Activated CD8-positive, alpha-beta memory T cell treated with anti-CD3 and anti-CD28 coated beads for 48 hours (primary cell): Measurements from ENCODE around the gene FBXO4.

Source experiments
- DNase-seq, 3 experiments: peaks; one replicate each; pipeline ENCODE4 v3.0.0-alpha.2; 2020; ENCODE audit warnings: low read depth in 2 of 3, low spot score in 2 of 3

The FBXO4 gene, protein sequence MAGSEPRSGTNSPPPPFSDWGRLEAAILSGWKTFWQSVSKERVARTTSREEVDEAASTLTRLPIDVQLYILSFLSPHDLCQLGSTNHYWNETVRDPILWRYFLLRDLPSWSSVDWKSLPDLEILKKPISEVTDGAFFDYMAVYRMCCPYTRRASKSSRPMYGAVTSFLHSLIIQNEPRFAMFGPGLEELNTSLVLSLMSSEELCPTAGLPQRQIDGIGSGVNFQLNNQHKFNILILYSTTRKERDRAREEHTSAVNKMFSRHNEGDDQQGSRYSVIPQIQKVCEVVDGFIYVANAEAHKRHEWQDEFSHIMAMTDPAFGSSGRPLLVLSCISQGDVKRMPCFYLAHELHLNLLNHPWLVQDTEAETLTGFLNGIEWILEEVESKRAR

DNA sequence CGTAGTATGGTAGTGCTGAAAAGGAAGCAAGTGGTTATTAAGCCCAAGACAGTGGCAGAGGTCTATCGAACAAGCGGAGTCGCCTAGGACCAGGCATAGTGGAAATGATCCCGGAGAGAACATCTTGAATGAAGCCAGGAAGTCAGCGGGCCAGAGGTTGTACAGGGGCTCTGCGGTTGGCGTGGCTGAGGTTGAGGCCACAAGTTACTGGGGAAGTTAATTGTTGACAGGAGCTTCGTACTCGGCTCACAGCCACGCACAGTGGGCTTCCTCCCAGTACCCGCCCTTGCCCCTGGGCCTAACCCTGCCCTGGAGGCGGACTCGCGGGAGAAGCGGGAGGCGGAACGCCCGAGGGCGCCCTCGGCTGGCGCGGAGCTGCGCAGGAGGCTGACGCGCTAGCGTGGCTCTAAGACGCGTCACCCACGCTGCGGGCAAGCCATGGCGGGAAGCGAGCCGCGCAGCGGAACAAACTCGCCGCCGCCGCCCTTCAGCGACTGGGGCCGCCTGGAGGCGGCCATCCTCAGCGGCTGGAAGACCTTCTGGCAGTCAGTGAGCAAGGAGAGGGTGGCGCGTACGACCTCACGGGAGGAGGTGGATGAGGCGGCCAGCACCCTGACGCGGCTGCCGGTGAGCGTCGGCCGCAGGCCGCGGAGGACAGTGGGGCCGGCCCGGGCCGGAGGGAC is at the start of gene FBXO4:
FBXO4 (plus strand) TSS at position 410 of the 683 bp plus-strand sequence; CDS start at position 439, 29 bp downstream.
- DNase-seq, result peak; percentile 63 to 79 (median 74)

DNA sequence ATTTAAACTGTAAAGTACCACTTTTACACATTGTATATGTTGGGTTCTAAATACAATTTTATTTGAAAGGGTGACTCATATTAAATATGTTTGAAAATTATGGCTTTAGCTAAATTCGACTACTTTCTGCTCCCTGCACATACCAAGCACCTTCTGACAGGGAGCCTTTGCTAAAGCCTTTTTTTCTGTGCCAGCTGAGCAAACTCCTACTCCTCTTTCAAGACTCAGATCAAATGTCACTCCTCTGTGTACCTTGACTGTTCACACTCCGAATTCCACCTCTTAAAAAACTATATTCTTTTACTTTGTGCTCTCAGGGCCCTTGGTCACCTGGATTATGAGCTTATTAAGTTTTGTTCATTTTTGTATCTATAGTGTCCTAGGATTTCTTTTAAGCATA is 48.4 kb upstream of the FBXO4 start:
- no peak for DNase-seq

DNA sequence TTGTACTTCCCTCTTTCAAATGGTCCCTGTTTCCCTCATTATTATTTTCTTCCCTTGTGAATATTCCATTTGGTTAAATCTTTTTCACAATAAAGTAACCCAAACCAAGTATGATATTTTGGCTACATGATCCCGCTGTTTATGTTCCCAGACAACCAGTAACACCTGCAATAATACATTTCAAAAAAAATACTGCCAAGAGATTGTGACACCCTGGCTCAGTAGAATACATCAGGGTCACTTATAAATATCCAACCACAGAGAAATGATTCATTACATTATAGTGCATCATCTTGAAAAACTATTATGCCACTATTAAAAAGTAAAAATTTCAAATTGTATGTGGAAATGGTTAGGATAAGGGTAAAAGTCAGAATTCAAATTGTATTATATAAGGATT is 47.7 kb upstream of the FBXO4 start:
- no peak for DNase-seq

DNA sequence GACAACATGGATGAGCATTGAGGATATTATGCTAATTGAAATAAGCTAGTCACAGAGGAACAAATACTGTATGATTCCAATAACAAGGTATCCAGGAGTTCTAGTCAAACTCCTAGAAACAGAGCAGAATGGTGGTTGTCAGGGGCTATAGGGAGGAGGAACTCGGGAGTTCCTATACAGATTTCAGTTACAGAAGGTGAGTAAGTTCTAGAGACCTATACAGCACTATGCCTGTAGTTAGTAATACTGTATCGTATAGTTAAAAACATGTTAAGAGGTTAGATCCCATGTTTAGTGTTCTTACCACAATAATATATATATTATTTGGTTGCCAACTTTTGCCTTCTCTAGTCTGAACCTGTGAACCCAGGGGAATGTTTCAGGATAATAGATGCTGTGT is 46.9 kb upstream of the FBXO4 start:
- DNase-seq, result no peak

DNA sequence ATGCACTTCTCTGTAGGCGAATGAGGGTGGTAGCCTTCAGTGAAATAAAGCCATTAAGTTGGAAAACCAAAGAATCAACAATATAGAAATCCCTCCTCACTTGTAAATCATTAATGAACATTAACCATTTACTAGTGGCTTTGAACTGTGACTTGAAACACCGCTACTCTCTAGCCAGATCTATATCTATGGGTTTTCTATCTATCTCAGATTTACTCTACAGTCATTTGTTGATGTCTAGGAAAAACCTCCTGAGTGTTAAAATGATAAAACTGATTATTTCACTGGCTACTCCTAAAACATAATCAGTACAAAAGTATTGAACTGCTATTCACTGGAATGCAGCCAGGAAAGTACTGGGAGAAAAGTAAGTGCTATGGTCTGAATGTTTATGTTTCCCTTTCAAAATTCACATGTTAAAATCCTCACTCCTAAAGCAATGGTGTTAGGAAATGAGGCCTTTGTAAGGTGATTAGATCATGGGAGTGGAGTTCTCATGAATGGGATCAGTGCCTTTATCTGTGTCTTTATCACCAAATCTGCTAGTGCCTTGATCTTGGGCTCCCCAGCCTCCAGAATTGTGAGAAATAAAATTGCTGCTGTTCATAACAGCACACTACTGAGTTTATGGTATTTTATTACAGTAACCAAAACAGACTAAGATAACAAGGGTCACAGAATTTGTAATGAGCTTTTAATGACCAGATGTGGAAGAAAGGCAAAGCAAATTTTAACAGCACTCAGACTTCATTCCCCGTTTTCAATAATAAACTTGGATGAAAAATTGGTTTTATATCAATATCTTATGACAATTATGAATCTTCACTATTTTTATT is 46.2 kb upstream of the FBXO4 start:
- no peak for DNase-seq

DNA sequence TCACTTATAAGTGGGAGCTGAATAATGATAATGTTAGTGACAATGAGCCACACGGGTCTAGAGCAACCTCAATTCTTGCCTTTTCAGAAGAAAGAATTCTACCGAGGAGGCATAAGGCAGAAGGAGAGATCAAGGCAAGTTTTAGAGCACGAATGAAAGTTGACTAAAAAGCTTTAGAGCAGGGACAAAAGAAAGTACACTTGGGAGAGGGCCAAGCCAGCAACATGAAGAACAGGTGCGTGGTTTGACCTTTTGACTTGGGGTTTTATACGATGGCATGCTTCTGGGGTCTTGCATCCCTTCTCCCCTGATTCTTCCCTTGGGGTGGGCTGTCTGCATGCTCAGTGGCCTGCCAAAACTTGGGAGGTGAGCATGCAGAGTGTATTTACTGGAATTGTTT is 42.3 kb upstream of the FBXO4 start:
- DNase-seq, result no peak

DNA sequence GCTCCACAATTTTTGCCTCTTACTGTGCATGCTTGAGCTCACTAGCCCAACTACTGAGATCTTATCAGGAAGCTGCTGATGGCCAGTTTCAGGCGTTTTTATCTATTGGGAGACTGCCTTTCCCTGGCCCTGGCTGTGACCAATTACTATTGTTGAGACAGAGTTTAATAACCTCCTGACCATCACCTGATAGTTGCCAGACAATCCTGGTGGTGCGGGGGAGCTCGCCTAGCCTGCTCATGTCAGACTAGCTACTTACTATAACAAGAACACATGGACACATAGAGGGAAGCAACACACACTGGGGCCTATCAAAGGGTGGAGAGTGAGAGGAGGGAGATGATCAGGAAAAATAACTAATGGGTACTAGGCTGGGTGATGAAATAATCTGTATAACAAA is 41.8 kb upstream of the FBXO4 start:
- DNase-seq, result no peak

DNA sequence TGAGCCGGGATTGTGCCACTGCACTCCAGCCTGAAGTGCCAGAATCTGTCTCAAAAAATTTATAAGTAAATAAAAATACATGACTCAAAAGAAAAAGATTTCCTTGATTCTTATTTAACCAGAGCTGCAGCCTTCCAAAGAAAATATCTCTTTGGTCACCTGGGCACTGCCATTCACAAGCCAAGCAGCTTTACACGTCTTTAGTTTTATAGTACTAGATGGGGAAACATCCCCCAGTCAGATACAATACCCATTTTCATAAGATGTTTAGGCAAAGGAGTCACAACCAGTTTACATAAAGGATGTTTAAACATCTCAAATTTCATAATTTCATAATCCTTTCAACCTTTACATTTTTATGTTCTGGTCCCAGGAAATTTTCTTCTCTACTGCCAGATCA is 41.1 kb upstream of the FBXO4 start:
- no peak for DNase-seq

DNA sequence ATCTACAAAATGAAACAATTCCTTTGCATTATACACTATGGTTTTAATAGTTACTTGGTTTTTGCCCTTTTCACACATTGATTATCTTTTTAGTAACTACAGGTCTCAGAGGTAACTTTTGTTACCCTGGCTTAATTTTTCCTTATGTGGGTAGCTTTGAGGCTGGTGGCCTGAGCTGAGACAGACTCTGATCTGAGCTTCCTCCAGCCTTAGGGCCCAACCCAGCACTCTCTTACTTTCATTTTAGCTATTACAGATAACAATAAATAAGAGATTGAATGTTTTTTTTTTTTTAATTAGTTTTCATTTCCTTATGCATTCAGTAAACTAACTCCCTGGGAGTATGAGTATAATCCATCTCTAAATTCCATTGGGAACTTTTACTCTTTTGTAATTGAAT is 39.8 kb upstream of the FBXO4 start:
- no peak for DNase-seq

DNA sequence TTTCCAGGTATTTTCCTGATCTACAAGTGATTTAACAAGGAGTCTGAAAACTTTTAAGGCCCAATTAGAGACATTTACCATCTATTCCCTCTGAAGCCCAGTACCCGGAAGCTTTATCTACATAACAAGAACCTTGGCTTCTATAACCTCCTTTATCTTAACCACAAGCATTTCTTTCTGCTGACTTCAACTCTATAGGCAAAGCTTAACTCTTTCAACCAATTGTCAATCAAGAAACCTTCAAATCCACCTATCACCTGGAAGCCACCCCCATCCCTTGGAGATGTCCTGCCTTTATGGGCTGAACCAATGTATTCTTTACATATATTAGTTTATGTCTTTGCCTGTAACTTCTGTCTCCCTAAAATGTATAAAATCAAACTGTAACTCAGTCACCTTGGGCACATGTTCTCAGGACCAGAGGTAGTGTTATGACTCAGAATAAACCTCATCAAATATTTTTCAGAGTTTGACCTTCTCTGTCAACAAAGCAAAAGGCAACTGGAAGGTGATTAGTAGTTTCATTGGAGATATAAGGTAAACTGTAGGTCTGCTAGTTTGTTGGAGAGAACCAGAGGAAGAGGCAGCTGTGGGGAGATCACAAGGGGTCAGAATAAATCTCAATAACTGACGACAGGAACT is 33.9 kb upstream of the FBXO4 start:
- DNase-seq, result no peak

DNA sequence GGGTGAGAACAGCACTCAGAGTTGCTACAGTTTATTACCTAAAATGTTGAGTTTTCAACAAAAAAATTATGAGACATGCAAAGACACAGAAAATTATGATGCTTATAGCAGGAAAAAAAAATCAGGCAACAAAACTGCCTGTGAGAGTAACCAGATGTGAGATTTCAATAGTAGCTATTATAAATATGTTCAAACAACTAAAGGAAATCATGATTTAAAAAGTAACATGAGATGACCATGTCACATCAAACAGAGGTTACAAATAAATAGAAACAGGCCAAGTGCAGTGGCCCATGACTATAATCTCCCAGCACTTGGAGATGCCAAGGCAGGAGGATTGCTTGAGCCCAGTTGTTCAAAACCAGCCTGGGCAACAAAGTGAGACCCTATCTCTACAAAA is 33.0 kb upstream of the FBXO4 start:
- no peak for DNase-seq

DNA sequence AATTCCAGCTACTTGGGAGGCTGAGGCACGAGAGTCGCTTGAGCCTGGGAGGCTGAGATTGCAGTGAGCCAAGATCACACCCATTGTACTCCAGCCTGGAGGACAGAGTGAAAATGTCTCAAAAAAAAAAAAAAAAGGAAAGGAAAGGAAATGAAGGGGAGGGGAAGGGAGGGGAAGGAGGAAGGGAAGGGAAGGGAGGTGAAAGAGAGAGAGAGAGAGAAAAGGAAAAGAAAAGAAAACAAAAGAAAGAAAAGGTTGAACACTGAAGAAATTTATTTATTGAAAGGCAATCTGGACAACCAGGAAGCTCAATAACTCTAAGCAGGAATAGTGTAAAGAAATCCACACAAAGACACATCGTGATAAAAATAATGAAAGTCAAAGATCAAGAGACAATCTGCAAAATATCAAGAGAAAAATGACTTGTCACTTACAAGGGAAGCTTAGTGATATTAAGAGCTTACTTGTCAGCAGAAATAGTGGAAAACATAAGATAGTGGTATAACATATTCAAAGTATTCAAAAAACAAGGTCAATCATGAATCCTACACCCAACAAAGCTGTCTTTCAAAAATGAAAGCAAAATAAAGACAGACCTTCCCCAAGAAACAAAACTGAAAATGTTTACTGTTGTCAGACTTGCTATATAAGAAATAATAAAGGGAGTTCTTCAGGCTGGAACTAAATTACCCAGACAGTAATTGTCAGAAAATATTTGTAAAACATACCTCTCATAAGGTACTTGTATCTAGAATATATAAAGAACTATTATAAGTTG is 31.8 kb upstream of the FBXO4 start:
- DNase-seq, result no peak

DNA sequence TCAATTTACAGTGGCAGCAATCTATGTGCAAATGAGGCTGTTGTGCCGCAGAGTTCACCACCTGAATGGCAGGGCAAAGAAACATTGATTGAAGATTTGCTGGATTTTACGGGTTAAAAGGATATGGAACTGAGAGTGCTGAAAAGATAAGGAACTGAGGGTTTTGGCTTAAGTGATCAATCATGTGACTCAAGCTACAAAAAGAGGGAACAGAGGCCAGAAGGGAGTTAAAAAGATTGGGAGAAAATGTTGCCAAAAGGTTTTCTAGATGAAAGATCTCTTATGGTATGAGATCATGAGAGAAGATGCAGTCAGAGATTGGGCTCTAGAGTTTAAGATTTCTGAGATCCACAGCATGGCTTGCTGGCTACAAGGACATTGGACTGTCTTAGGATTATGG is 28.9 kb upstream of the FBXO4 start:
- no peak for DNase-seq

DNA sequence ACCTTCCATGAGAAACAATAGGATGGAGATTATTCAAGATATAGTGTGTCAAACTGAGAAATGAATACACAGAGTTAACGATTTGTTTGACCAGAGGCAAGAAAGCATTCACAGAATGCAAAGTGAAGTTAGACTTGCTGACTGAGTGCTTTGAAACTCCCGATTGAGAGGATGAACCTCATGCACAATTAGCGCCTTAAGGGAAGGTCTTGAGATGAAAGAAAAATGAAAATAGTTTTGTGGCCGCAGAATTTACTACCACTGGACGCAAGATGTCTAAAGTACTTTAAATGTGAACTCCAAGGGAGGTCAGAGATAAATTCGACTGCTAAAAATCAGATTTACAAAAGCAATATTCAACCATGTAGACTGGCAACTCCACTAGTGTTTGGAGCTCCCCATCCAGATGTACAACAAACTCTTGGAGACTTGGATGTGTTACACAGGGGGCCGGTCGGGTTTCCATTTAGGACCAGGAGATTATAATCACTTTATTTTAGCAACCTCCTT is 21.6 kb upstream of the FBXO4 start:
- DNase-seq, result no peak

DNA sequence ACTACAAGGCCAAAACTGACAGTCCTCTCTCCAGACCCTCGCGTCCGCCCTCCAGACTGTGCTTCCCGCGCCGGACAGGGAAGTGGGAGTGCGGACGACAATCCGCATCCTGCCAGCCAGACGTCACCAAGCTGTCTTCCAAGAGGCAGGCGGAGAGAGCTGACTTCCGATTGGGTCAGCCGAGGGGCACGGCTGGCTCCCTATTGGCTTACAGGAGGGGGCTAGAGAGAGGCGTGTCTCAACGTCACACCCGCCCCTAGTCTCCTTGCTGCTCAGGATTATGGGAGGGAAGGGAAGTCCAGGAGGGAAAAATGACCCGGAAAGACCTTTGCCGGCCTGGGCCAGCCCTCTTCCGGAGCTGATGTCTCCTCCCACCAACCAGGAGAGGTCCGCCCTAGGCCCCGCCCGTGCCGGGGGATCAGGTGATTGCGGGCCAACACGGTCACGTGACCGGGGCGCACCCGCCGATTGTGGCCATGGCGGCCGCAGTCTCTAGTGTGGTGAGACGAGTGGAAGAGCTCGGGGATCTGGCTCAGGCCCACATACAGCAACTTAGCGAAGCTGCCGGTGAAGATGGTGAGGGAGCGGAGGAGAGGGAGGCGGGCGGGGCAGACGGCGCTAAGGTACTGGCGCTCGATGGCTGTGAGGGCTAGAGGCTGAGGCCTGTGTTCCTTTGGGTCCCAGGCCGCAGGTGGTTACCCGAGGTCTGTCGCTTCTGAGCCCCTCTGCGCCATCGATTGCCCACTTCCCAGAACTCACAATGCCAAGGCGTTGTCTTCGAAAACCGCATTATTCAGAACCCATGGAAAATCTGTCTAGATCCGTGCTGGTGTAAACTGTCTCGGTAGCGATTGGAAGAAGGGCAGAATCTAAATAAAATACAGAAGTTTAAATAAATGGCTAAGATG is 20.9 kb upstream of the FBXO4 start, which contains the start of gene RIMOC1:
RIMOC1 (plus strand) TSS at position 453 of the 908 bp plus-strand sequence; CDS start at position 477, 24 bp downstream.
- DNase-seq, result peak; percentile 88 to 95 (median 94)

DNA sequence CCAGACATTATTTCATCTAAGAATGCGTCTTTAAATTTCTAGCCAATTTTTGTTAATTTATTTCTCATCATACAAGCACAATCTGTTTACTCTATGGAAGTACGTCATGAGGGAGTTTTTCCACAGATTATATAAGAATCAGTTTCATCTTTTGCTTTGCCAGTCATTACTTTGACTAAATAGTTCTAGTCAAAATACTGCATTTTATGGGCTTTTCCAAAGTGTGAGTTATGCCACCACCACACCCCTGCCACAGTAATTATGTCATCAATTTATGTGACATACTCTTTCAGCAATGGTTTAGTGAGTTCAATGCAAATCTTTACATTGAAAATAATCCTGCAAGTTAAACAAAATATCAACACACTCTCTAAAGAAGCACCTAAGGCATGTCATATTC is 18.9 kb upstream of the FBXO4 start:
- DNase-seq, result no peak

DNA sequence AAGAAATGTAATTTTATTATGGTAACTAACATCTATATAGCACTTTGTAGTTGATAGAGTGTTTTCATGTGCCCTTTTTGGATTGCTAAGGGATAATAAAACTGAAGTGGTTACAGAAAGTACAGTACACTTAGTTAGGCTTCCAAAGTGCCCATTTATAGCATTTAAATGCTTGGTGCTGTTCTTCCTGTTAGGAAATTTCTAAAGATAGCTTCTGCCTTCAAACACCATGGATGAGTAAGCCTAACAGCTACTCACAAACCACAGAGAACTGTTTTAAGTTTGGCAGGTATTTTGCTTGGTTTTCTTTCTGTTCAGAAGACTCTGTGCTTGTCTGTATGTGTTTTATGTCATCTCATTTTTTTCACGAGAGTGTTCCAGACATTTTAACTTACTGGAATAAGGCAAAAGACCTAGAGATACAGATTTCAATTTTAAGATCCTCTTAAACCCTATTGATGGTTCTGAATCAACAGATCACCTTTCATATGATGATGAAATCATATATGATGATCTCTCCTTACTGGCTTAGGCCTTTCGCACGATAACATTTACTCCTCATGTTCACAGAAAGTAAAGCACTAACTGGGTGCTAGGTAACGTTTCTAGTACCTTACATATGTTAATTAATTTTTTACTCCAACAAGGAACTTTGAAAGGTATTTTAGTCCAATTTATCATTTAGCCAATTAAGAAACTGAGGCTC is 16.6 kb upstream of the FBXO4 start:
- DNase-seq, result no peak

DNA sequence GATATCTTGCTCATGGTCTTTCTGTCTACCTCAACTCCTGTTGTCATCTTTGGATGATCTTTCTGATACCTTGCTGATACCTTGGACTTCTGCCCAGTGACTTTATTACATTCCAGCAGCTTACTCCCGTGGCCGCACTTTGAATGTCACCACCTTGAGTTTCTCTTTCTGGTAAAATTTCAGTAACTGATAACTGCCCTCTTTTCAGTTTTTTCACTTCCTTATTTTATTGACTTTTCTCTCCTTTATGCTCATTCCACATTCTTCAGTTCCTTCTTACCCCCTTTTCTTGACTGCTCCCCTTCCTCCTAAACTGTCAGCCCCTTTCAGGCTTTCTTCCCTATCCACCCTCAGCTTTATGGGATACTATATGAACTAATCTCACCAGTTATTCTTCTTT is 7.0 kb upstream of the FBXO4 start:
- DNase-seq, result no peak

DNA sequence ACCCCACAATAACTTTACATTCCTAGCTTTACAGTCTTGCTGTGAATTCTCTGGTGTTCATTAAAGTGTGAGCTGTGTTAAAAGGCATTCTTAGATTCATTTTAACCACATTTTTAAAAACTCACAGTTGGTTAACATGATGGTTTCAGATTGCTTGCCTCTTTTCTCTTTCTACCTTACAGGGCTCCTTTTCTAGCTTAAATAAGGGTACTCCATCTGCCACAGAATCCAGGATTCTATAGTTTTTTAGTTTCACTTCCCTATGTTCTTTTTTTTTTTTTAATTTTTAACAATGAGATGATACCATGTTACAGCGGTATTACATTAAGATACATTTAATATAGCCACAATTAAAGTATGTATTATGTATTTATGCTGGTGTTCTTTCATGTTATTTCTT is 3.9 kb upstream of the FBXO4 start:
- DNase-seq, result no peak
